Putamen (tissue), 1 donor: ENCODE results near the gene LASP1NB.
A peak's percentile ranks its signal among the peaks of the same experiment; 100 is the strongest.

Experiments used
- DNase-seq: peaks from one replicate; pipeline ENCODE4 v3.0.0-alpha.2; 2016; ENCODE audit warnings: low spot score

Gene LASP1NB

DNA sequence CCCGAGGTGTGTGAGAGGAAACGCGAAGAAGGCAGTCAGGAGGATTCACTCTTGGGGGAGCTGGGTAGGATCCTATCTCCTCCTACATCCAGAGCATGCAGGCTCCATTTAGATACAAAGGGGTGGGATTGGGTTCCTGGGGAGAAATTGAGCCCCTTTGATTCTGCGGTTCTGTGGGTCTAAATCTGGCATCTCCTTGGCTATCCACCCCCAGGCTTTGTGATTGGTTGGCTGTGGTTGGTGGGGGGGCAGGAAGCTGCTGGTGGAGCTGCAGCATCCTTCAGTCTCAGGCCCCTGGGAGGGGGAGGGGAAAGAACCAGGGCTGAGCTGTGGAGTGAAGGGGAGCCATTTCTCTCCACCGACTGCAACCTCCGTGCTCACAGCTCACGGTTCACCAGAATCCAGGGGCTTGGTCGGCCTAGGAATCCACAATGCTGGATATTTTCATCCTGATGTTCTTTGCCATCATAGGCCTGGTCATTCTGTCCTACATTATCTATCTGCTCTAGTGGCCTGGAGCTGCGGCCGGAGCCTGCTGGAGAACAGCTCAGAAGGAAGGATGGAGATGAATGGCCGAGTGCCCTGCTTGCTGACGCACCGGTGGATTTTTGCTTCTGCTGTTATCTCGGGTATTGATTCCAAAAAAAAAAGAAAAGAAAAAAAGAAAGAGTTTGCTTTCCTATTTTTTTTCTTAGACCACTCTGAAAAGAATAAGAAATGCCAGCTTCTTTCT, at the start of gene LASP1NB:
LASP1NB (plus strand) TSS at position 352 of the 733 bp plus-strand sequence.
- DNase-seq: peak; percentile 96

DNA sequence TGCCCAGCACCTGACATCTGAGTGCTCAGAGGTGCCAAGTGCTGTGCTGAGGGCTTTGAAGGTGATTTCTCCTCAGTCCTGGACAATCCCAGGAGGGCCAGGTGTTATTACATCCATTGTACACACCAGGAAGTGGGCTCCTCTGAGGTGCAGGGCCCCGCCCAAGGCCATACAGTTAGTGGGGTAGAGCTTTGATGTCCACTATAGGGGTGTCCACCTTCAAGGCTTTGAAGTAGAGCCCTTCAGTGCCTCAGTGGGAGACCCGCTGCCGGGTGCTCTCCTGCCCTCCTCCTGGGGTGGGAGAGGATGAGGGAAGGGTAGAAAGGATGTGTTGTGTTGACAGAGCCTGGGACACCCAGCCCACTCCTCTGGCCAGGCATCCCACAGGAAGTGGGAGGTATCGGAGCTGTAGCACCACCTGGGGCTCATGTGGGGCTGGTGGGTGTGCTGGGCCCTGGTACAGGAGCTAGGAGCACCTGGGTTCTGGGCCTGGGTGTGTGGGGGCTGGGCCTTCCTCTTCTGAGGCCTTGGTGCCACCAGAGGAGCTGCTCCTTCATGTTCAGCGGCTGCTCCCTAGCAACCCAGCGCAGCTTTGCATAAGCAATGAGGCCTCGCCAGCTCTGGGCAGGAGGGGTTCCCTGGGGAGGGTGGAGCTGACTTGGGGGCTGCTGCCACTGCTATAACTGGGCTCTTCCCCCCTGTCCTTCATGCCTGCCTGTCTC, 48.1 kb upstream of the LASP1NB start:
- no peak for DNase-seq

DNA sequence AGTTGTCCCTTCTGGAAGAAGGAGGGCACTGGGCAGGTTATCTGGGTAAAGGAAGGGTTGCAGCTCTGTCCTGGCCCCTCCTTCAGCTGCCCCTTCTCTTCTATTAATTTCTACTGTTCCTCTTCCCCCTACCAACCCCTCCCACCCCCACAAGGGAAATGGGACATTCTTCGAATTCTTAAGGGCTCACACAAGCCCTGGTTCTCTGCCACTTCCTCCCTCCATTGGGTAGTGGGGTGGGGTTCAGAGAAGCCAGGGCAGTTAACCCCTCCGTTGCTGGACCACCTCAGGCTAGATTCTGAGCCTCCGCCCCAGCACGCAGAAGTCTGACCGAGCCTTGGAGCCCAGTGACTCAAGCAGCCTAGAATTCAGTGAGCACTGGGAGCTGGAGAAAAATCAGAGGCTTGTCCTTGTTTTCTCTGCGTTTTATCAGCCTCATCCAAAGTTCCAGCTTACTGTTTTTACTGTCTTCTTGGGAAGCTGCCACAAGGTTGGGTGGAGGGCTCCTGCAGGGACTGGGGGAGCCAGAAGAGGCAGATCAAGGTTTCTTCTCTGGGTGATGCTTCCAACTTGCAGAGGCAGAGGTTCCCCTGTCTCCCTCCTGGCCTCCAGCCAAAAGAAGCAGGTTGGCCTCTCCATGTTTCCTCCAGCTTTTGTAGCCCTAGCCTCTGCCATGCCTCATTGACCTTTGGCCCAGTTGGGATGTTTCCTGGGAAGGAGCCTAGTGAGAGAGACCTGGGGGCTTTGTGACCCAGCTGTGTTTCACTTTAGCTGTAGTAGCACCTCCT, 45.3 kb upstream of the LASP1NB start:
- no peak for DNase-seq

DNA sequence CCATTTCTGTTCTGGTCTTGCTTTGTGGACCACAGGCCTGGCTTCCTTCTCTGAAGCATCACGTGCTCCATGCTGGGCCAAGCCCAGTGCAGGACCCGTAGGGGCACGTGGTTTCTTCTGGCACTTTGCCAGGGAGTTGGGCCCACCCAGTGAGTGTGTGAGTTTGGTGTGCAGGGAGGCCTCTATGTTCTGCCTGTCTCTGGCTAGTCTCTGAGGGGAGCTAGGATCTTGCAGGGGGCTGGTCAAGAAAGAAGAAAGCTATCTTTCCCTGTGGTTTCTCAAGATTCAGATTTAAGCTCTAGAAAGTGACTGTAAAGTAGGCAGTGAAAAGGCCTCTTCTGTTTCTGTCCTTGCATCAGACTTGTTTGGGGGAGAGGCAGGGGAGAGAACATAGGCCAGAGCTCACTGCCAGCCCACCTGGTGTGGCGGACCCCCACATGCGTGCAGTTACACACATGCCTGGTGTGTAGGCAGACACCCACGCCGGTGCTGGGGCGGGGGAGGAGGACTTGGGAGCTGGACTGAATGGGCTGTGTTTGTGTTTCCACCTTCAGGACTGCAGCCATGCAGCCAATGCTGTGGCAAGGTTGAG, 43.7 kb upstream of the LASP1NB start:
- DNase-seq: no peak

DNA sequence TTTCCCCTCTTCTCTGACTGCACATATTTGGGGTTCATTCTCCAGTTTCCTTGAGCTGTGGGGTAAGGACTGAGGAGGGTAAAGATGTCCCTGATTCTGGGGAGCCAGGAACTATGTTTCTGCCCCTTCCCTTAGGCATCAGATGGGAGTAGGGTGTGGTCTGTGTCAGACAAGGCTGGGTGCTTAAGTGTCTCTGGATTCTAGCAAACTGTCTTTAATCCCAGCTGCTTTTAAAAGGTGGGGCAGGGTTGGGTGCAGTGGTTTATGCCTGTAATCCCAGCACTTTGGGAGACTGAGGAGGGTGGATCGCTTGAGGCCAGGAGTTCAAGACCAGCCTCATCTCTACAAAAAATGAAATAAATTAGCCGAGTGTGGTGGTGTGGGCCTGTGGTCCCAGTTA, 42.5 kb upstream of the LASP1NB start:
- no peak for DNase-seq

DNA sequence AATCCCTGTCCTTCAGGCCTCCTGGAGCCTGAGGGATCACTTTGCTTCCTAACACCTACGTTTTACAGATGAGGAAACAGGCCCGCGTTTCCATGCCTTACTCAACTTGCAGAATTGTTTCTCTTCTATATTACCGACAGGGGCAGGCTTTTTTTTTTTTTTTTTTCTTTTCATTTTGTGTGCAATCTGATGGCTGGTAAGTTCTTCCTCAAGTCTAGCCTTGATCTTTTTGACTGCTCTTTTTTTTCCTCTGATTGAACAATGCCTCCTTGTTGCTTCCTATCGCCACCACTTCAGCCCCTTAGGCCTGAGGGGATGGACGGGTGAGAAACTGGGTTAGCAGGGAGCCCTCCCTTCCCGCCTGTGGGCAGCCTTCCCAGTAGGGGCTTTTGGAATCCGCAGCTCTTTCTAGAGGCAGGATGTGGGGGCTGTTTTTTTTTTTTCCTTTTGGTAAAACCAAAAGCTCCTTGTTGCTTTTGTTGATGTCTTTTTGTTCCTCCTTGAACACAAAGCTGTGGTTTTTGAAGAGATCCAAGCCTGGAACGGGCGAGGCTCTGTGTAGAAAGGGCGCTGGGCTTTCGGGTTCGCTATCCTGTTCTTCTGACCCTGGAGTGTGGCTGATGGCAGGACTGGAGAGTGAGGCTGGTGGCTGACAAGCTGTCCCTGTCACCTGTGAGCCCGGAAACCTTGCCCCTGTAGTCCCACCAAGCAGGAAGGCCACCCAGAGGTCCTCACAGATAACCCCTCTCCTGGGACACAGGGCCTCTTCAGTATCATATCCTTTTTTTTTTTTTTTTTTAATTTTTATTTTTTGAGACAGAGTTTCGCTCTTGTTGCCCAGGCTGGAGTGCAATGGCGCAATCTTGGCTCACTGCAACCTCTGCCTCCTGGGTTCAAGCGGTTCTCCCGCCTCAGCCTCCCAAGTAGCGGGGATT, 41.6 kb upstream of the LASP1NB start:
- no peak for DNase-seq

DNA sequence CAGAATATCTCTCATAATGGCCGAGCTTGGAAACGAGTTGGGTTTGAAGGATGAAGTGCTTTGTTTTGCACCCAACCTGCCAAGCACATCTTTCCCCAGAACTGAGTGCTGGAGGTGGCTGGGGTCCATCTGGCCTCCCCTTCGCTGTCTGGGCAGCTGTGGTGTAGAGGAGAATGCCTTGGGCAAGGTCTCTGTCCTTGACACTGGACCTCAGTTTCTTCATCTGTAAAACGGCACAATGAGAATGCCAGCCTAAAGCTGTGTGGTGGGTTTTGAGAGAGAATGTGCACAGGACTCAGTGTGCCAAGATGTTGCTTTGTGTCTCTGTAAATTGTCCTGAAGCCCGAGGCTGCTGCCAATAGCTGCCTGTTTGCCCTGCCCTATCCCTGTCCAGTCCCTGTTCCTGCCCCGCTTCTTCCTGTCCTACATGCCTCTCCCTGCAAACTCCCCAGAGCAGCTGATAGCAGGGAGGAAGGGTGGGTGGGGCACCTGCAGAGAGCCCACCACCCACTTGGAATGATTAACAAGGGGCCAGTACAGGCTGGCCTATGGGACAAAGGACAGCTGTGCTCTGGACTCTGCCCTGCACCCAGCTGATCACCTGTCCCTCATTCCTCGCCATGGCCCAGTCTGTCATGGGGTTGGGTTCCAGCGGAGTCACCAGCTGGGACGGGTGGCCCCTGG, 40.2 kb upstream of the LASP1NB start:
- DNase-seq: no peak

DNA sequence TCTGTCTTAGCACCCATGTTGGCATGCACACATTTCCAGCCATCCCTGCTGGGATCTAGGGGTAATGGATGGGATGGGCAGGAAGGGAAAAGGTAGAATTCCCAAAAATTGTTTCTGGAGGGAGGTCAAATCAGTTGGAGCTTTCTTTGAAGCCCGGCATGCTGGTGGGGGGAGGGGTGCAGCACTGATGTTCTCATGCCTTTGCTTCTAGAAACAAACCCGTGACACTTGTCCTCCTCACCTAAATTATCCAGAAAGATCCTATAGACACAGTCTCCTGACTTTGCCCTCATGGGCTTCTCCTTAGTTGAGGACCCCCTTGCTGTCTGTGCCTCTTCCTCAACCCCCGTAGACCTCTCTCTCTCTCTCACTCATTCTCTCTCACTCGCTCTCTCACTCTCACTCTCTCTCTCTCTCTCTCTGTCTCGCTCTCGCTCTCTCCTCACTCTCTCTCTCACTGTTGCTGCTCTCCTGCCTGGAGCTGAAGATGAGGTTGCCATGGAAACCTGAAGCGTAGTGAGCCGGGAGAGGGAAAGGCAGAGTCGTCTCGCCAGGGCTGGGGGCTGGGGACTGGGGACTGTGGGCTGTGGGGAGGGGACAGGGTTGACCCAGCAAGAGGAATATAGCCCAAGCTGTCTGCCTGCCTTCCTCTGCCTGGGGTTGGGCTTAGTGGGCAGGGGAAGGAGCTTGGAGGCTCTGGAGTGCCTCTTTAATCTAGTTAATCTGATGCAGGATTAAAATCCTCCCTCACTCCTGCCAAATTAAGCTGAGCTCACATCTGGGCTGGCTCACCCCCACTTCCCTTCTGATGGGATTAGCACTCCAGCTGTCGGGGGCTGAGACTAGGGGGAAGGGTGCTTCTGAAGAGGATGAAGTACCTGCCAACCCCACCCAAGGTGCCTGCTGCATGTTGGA, 39.4 kb upstream of the LASP1NB start:
- peak; percentile 79 for DNase-seq

DNA sequence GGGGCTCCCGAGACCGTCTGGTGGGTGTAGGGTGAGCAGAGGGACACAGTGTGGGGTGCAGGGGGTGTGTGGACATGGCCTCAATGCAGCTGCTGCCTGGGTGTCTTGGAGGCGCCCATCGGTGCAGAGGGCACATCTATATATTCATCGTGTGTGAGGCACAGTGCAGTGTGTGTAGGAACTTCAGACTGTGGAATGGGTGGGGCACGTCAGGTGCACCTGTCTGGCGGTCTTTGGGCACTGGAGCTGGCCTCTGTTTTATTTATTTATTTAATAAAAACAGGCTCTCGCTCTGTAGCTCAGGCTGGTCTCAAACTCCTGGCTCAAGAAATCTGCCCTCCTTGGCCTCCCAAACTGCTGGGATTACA, 38.8 kb upstream of the LASP1NB start:
- no peak for DNase-seq

DNA sequence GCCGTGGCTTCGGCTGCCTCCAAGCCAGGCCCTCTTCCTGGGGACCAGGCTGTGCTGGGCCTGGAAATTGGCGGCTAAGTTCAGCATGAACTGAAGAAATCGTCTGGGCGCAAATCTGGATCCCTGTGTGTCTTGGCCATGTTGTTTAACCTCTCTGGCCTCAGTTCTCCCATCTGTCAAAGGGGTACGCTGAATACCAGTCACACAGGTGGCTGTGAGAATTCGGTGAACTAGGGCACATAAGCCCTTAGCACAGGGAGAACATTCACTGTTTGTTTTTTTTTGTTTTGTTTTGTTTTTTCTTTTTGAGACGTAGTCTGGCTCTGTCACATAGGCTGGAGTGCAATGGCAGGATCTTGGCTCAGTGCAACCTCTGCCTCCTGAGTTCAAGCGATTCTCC, 36.6 kb upstream of the LASP1NB start:
- no peak for DNase-seq

DNA sequence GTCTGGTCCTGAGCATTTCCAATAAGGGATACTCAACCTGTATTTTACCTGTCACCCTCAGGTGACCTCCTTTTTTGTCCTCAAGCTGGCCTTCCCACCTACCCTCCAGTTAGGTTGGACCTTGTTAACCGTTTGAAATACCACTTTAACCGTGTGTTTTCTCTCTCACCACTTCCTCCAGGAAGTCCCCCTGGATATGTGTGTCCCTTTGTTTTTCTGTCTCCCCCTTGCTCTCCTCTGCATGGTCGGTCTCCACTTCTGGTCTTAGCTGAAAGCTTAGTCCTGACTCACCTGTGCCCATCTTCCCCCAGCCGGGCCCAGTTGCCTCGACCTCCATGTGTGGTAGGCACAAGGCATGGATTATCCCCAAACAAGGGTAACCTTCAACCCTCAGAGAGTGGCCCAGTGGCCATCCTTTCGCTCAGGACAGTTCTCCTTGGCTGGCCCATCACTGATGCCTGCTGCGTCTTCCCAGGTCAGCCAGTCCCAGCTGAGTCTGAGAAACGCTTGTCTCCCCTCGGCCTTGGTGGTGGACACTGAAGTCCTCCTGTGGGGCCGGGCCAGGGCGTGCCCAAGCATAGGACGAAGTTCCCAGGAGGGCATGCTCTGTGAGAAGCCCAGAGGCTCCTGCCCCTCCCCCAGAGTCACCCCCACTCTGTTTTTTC, 35.5 kb upstream of the LASP1NB start:
- DNase-seq: no peak

DNA sequence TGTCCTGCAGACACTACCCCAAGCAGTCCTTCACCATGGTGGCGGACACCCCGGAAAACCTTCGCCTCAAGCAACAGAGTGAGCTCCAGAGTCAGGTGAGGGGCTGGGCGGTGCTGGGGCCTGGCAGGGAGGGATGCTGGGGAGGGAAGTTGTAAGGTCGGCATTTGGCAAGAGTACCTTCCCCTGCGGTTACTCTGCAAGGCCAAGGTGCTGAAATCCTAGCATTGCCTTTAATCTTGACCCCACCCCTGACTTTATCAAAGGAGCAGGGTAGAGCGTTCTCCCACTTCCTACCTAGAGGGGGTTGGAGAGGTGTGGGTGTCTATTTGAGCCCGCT, 35.0 kb upstream of the LASP1NB start:
- DNase-seq: no peak

DNA sequence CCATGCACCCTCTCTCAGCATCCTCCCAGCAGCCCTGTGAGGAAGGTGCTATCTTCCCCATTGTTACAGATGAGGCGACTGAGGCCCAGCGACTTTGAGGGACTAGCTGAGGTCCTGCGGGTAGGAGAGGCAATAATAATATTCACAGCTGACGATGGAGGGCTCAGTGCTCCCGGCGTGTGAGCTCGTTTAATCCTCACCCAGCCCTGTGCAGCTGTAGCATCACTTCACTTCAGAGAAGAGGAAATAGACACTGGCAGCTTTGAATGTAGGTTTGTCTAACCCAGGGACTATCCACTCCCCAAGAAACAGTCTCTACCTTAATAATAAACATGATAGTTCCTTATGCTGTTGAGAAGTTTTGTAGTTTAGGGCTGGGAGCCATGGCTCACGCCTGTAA, 34.0 kb upstream of the LASP1NB start:
- DNase-seq: no peak

DNA sequence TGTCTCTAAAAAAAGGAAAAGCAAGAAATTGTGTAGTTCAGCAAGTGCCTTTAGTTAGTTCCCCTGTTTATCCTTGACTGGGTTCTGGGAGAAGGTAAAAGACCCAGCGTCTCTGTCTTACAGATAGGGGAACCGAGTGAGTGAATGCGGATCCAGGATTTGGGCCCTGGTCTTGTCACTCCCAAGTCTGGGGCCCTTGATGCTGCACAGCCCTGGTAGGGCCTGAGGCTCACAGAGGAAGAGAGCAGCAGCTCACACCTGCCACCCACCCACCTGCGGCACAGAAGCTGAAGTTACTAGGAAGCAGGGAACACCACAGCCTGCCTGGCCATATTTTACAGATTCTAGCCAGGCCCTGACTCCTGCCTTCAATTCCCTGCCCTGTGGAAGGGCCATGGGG, 33.3 kb upstream of the LASP1NB start:
- DNase-seq: no peak

DNA sequence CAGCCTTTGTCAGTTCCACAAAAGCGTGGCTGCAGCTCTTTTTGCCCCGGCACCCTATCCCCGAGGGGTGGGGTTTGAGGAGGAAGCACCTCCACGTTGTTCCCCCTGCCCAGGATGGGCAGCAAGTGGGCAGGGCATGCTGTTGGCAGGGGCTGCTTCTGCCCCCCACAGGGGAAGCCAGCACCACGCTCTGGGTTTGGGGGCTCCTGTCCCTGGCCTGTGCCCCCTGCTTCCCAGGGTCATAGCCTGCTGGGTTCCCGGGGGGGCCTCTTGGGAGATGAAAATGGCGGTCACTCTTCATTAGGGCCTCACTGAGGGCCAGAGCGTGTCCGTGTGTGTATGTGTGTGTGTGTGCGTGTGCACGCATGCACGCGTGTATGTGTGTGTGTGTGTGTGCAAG, 32.8 kb upstream of the LASP1NB start:
- no peak for DNase-seq

DNA sequence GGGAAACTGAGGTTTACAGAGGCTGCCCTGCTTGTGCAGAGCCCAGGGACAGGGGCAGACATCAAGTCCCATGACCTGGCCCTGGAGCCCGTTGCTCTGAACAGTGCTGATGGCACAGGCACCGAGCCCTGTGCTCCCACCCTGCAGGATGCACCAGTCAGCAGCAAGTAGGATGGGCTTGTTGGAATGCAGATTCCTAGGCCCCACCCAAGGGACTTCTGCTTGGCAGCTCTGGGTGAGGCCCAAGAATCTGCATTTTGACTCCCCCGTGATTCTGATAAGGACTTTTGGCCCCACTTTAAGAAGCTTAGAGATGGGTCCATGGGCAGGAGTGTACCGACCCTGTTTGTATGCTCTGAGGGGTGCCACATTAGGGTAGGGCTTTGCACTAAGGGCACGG, 32.3 kb upstream of the LASP1NB start:
- DNase-seq: no peak

DNA sequence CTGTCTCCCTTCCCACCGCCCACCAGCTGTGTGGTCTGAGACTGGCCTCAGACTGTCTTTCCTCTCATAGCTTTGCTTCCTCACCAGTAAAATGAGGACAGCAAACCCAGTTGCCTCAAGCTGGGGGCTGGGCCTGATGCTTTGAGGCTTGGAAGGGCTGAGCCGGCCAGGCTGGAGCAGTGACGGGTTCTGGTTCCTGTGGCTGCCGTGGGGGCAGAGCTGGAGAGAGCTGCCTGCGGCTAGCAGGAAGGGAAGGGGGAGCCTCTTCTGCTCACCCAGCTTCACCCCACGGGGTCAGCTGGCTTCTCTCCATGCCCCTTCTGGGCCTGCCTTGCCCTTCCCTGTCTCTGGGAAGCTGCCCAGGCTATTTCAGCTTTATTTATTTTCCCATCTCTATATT, 31.8 kb upstream of the LASP1NB start:
- no peak for DNase-seq

DNA sequence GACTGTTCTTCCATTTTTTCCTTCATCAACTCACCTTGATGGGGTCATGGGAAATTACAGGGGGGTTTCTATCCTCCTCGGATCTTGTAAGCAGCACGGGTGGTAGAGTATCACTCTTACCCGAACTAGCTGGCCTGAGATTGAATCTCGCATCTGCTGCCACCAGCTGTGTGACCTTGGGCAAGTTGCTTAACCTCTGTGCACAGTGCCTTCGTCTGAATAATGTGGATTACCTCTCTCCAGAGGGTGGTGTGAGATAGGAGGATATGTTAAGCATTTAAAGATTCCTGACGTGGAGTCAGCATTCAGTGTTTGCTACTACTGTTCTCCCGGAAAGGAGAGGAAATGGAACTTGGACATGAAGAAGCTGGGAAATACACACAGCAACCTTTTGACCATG, 31.1 kb upstream of the LASP1NB start:
- no peak for DNase-seq

DNA sequence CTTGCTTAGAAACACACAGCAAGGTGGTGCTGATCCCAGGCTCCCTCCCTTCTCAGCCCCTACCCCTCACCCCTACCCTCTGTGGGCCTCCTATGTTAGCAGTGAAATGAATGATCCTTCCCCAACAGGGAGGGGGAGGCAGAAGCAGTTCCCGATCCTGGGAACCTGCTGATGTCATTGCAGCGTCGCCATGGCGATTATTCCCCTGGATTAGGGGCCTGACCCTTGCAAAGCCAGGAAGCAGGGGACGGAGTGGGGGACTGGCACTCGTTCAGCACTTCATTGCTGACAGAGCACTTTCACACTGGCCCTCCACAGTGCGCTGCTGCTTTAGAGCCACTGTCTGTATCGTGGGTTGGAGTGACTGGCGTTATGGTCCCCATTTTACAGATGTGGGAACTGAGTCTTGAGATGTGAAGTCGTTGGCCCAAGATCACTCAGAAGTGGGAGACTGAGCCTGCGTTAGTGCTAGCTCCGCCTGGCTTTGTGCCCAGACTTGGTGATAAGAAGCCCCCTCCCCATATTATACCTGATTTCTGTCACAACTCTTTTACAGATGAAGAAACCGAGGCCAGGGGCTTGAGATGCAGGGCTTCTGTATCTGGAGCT, 29.0 kb upstream of the LASP1NB start:
- no peak for DNase-seq
